Right lobe of liver (tissue), 4 donors: ENCODE data around the gene FGFR4.
A peak's percentile ranks its signal among the peaks of the same experiment; 100 is the strongest.

Experiments used
- CTCF ChIP-seq, 4 donors: fragments of 200-600 bp in 3 of 4; fragments of 450-650 bp in 1 of 4; IDR thresholded peaks; one replicate each; pipeline versions ENCODE4 v1.5.1 to v1.8.0; 2016 to 2022; ENCODE audit warnings: antibody characterized with exemption in 4 of 4, mild to moderate bottlenecking in 2 of 4
- POLR2A ChIP-seq: fragments of 450-650 bp; IDR thresholded peaks from one replicate; pipeline ENCODE4 v1.6.1; 2017; ENCODE audit warnings: antibody characterized with exemption, mild to moderate bottlenecking
- donor health status: DM: no; HTN: no; CAD: no.
- donor health status: DM: no; HTN: no; CAD: no.
- donor health status: DM: no; HTN: yes; CAD: no.

DNA sequence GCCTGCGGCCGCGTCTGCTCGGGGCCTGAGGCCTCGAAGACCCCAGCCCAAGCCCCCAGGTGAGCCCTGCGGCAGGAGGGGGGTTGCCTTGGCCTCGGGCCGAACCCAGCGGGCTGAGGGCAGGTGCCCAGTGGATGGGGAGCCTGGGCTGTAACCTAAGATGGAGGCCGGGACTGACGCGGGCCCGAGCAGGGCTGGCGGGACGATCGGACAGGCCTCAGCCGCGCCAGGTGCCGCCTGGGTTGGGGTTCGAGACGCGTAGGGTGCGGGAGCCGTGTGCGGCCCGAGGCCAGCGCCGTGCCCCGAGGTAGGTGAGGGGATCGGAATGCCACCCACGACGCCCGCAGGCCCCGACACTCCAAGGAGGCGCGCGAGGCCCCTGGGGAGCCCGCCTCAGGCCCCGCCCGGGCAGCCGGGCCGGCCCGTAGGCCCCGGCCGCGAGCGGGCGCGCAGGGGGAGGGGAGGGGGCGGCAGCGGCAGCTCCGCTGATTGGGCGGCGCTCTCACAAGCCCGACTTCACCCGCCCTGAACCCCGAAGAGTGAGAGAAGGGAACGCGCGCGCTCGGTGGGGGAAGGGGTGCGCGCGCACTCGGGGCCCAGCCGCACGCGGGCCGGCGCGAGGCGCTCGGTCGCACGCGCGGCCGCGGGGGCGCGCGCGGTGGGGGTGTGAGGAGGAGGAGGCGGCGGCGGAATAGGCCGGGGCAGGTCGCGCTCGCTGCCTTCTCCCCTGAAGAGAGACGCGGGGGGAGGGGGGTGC is 46.6 kb downstream of the FGFR4 start, which contains the start of gene NSD1:
- no peak for TF ChIP-seq CTCF (IDR thresholded peaks at IDR 0.05)
- TF ChIP-seq POLR2A, result peak; percentile 71
